Sigmoid colon (tissue), 4 donors: ENCODE measurements around the gene ODF2.

Experiments used
- EP300 ChIP-seq, 4 donors: sonication (generic); formaldehyde crosslinking; IDR thresholded peaks; one replicate each; pipeline ENCODE4 v1.6.1; 2017; ENCODE audit warnings: antibody characterized with exemption in 4 of 4
- POLR2A ChIP-seq, 2 donors: fragments of 450-650 bp; IDR thresholded peaks; one replicate each; pipeline ENCODE4 v1.6.1; 2016; ENCODE audit warnings: antibody characterized with exemption in 2 of 2, mild to moderate bottlenecking in 2 of 2, moderate library complexity in 2 of 2
- POLR2AphosphoS5 ChIP-seq, 4 donors: sonication (generic); formaldehyde crosslinking; IDR thresholded peaks; one replicate each; pipeline ENCODE4 v1.6.1; 2017; ENCODE audit warnings: antibody characterized with exemption in 4 of 4
- TF ChIP-seq, protein P1 (sequence below), 4 experiments: fragments of 450-650 bp in 3 of 4; fragments of 200-600 bp in 1 of 4; IDR thresholded peaks; one replicate each; pipeline ENCODE4 v1.5.1; 2016 to 2019; ENCODE audit warnings: antibody characterized with exemption in 4 of 4, mild to moderate bottlenecking in 3 of 4, moderate library complexity in 2 of 4

- TF ChIP-seq, protein P1, sequence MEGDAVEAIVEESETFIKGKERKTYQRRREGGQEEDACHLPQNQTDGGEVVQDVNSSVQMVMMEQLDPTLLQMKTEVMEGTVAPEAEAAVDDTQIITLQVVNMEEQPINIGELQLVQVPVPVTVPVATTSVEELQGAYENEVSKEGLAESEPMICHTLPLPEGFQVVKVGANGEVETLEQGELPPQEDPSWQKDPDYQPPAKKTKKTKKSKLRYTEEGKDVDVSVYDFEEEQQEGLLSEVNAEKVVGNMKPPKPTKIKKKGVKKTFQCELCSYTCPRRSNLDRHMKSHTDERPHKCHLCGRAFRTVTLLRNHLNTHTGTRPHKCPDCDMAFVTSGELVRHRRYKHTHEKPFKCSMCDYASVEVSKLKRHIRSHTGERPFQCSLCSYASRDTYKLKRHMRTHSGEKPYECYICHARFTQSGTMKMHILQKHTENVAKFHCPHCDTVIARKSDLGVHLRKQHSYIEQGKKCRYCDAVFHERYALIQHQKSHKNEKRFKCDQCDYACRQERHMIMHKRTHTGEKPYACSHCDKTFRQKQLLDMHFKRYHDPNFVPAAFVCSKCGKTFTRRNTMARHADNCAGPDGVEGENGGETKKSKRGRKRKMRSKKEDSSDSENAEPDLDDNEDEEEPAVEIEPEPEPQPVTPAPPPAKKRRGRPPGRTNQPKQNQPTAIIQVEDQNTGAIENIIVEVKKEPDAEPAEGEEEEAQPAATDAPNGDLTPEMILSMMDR (IDR thresholded peaks at IDR 0.05) = no peak
- TF ChIP-seq POLR2A (IDR thresholded peaks at IDR 0.05) = no peak
- no peak for TF ChIP-seq POLR2AphosphoS5 (IDR thresholded peaks at IDR 0.05)
- TF ChIP-seq EP300 (IDR thresholded peaks at IDR 0.05) = no peak
These were observed 49.6 kb downstream of the ODF2 start for GRCh38 chr9:128505414-128505765.
